ENCODE measurements around the gene PAK6.

- TF ChIP-seq CTCF (IDR thresholded peaks at IDR 0.05; ENCODE audit: low read length), result no peak
- TF ChIP-seq EZH2 (IDR thresholded peaks at IDR 0.05; ENCODE audit: borderline replicate concordance, low read length), result no peak
Measured at GRCh38 chr15:40316931-40317330, 78.1 kb downstream of the PAK6 start.

Measured in OCI-LY1 (cell line).